ENCODE results near the gene RBM26. TPM values are rescaled to one million over a fixed set of nuclear protein-coding genes. Genes with fewer than 3 reads are reported as not detected.

RBM26 gene
- total RNA-seq, 1 experiment from 2014 or later: 32.2 TPM

DNA sequence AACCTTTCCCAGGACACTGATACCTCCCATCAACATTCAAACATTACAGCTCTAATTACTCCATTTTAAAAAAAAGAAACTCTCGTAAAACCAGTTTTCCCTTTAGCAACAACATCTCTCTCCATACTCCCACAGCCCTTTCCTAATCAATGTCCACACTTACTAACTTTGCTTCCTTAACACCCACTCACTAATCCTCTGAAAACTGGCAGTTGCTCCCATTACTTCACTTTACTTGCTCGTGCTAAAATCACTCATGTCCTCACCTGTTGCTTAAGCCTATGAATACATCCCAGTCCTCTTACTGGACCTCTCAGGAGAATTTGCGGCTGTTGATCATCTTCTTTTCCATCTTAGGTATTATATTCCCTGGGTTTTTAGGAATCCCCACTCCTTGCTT is 44.8 kb downstream of the RBM26 start:
- H3K36me3 ChIP-seq (ENCODE audit: control insufficient read depth, insufficient read depth, low read length): peaks cover 42% of the 10 kb centered on the region

DNA sequence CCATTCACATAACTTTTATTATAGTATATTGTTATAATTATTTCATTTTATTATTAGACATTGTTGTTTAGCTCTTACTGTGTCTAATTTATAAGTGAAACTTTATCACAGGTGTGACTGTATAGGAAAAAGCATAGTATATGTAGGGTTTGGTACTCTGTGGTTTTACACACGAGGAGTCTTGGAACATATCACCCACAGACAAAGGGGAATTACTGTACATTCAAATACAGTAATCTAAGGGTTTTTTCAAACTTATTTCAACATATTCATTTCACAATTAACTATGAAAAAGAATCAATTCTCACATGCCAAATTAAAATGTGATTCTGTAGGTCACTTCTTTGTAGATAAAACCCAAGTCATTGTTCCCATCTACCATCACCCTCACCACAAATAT is 46.0 kb downstream of the RBM26 start:
- no TSS peak for BruUV-seq (replicated peaks)

More for the DNA sequence above, 44.8 kb downstream of the RBM26 start:
- H3K27ac ChIP-seq (ENCODE audit: low read length): no peak overlapping the region
- TF ChIP-seq, protein P1, sequence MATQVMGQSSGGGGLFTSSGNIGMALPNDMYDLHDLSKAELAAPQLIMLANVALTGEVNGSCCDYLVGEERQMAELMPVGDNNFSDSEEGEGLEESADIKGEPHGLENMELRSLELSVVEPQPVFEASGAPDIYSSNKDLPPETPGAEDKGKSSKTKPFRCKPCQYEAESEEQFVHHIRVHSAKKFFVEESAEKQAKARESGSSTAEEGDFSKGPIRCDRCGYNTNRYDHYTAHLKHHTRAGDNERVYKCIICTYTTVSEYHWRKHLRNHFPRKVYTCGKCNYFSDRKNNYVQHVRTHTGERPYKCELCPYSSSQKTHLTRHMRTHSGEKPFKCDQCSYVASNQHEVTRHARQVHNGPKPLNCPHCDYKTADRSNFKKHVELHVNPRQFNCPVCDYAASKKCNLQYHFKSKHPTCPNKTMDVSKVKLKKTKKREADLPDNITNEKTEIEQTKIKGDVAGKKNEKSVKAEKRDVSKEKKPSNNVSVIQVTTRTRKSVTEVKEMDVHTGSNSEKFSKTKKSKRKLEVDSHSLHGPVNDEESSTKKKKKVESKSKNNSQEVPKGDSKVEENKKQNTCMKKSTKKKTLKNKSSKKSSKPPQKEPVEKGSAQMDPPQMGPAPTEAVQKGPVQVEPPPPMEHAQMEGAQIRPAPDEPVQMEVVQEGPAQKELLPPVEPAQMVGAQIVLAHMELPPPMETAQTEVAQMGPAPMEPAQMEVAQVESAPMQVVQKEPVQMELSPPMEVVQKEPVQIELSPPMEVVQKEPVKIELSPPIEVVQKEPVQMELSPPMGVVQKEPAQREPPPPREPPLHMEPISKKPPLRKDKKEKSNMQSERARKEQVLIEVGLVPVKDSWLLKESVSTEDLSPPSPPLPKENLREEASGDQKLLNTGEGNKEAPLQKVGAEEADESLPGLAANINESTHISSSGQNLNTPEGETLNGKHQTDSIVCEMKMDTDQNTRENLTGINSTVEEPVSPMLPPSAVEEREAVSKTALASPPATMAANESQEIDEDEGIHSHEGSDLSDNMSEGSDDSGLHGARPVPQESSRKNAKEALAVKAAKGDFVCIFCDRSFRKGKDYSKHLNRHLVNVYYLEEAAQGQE (IDR thresholded peaks at IDR 0.05; ENCODE audit: insufficient read depth in 1 of 2, low read depth in 2 of 2, low read length in 1 of 2): no peak
- no peak for TF ChIP-seq POLR2AphosphoS5 (IDR thresholded peaks at IDR 0.05; ENCODE audit: low read depth, low read length)
- no peak for TF ChIP-seq SIN3A (IDR thresholded peaks at IDR 0.05; ENCODE audit: borderline replicate concordance, insufficient read depth, low read depth, low read length)
- TF ChIP-seq TCF7L2 (IDR thresholded peaks at IDR 0.05; ENCODE audit: low read depth, low read length): no peak
- TF ChIP-seq, protein P2, sequence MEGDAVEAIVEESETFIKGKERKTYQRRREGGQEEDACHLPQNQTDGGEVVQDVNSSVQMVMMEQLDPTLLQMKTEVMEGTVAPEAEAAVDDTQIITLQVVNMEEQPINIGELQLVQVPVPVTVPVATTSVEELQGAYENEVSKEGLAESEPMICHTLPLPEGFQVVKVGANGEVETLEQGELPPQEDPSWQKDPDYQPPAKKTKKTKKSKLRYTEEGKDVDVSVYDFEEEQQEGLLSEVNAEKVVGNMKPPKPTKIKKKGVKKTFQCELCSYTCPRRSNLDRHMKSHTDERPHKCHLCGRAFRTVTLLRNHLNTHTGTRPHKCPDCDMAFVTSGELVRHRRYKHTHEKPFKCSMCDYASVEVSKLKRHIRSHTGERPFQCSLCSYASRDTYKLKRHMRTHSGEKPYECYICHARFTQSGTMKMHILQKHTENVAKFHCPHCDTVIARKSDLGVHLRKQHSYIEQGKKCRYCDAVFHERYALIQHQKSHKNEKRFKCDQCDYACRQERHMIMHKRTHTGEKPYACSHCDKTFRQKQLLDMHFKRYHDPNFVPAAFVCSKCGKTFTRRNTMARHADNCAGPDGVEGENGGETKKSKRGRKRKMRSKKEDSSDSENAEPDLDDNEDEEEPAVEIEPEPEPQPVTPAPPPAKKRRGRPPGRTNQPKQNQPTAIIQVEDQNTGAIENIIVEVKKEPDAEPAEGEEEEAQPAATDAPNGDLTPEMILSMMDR (IDR thresholded peaks at IDR 0.05): no peak
- intact Hi-C loops (cut with micrococcal nuclease; ENCODE audit: unreplicated experiment): no loop called here
- POLR2A ChIA-PET: no interaction called here
- no peaks in the 10 kb centered on the region for H3K27me3 ChIP-seq (ENCODE audit: control insufficient read depth, insufficient read depth, low read length)
- no TSS peak for BruUV-seq (replicated peaks)
- in situ Hi-C loops (cut with HindIII; ENCODE audit: low pct_unique_long_range_greater_than_20kb, low sequenced_read_pairs): no loop called here
- no peak for DNase-seq (ENCODE audit: low read depth, low spot score)
- H3K4me1 ChIP-seq (ENCODE audit: control insufficient read depth, insufficient read depth, low read length): no peaks in the 10 kb centered on the region
- no peak overlapping the region for H3K4me3 ChIP-seq (ENCODE audit: low read depth in 2 of 2, low read length in 2 of 2)
- ATAC-seq: no peak
- H3K9me3 ChIP-seq (ENCODE audit: control insufficient read depth, insufficient read depth, low read depth, low read length): no peaks in the 10 kb centered on the region
- CTCF ChIA-PET: no interaction called here

More for the DNA sequence above, 46.0 kb downstream of the RBM26 start:
- in situ Hi-C loops (cut with HindIII; ENCODE audit: low pct_unique_long_range_greater_than_20kb, low sequenced_read_pairs) (no loop called here), intact Hi-C loops (cut with micrococcal nuclease; ENCODE audit: unreplicated experiment) (no loop called here)
- TF ChIP-seq POLR2AphosphoS5 (IDR thresholded peaks at IDR 0.05; ENCODE audit: low read depth, low read length) (no peak), TCF7L2 (IDR thresholded peaks at IDR 0.05; ENCODE audit: low read depth, low read length) (no peak), SIN3A (IDR thresholded peaks at IDR 0.05; ENCODE audit: borderline replicate concordance, insufficient read depth, low read depth, low read length) (no peak)
- TF ChIP-seq, protein P1 (IDR thresholded peaks at IDR 0.05; ENCODE audit: insufficient read depth in 1 of 2, low read depth in 2 of 2, low read length in 1 of 2): no peak
- TF ChIP-seq, protein P2 (IDR thresholded peaks at IDR 0.05): no peak
- H3K27me3 ChIP-seq (ENCODE audit: control insufficient read depth, insufficient read depth, low read length): no peaks in the 10 kb centered on the region
- H3K4me1 ChIP-seq (ENCODE audit: control insufficient read depth, insufficient read depth, low read length): no peaks in the 10 kb centered on the region
- DNase-seq (ENCODE audit: low read depth, low spot score) (no peak), ATAC-seq (no peak)
- no peaks in the 10 kb centered on the region for H3K9me3 ChIP-seq (ENCODE audit: control insufficient read depth, insufficient read depth, low read depth, low read length)
- no peak overlapping the region for H3K4me3 ChIP-seq (ENCODE audit: low read depth in 2 of 2, low read length in 2 of 2)
- CTCF ChIA-PET: no interaction called here
- no peak overlapping the region for H3K27ac ChIP-seq (ENCODE audit: low read length)
- H3K36me3 ChIP-seq (ENCODE audit: control insufficient read depth, insufficient read depth, low read length): peaks cover 37% of the 10 kb centered on the region
- POLR2A ChIA-PET: no interaction called here

Data from Panc1 (cell line).